Measurements from ENCODE around the gene SNF8. TPM values are rescaled to one million over a fixed set of nuclear protein-coding genes. Genes with fewer than 3 reads are reported as not detected.
"Not testable (repeated sequence)": the region's sequence is repeated elsewhere in the genome, so short reads cannot be mapped to it uniquely, and the experiment has no call there.

The SNF8 gene
- total RNA-seq, 4 donors from 2014 or later, result 36.9 to 107 (median 75.6) TPM

DNA sequence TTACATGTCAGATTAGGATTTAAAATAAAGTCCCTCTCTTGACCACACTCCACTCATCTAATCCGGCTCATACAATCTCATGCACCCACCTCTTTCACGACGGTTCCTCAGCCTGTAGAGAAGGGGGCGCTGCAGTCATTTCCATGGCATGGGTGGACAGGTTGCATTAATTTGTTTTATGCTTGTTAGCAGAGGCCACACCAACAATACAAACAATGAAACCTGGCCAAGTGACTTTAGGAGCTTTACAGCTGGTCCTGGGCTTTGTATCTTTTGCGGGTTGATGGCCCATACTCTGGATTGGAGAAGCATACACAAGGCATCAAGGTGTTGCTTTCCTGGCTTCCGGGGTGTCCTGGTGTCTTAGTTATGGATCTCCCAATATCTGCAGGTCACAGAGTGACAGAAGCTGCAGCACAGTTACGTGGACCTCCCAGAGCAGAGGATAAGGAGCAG lies 9.7 kb upstream of the SNF8 start:
- WGBS, 2 donors, result 36 to 37% methylated on average over 7 of the region's 7 CpGs
- peaks cover 0 to 66% of the 10 kb centered on the region in 2 donors for H3K27me3 ChIP-seq
- TF ChIP-seq, protein P1, sequence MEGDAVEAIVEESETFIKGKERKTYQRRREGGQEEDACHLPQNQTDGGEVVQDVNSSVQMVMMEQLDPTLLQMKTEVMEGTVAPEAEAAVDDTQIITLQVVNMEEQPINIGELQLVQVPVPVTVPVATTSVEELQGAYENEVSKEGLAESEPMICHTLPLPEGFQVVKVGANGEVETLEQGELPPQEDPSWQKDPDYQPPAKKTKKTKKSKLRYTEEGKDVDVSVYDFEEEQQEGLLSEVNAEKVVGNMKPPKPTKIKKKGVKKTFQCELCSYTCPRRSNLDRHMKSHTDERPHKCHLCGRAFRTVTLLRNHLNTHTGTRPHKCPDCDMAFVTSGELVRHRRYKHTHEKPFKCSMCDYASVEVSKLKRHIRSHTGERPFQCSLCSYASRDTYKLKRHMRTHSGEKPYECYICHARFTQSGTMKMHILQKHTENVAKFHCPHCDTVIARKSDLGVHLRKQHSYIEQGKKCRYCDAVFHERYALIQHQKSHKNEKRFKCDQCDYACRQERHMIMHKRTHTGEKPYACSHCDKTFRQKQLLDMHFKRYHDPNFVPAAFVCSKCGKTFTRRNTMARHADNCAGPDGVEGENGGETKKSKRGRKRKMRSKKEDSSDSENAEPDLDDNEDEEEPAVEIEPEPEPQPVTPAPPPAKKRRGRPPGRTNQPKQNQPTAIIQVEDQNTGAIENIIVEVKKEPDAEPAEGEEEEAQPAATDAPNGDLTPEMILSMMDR (IDR thresholded peaks at IDR 0.05), result no peak
- no peak for TF ChIP-seq POLR2A (IDR thresholded peaks at IDR 0.05)
- no peak for TF ChIP-seq EP300 (IDR thresholded peaks at IDR 0.05)

DNA sequence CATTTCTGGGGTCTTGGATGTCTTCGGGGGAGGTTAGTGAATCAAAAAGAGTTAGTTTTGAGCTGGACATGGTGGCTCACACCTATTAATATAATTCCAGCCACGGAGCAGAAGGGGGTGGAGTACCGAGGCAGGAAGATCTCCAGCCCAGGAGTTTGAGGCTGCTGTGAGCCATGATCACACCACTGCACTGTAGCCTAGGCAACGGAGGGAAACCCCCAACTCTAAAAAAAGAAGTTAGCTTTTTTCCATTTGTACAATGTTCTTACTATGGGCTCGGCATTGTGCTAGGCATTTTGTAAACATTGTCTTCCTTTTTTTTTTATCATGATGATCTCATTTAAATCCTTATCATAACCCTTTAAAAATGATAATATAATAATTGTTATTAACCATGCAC lies 8.3 kb upstream of the SNF8 start:
- TF ChIP-seq, protein P1 (IDR thresholded peaks at IDR 0.05), result no peak
- TF ChIP-seq EP300 (IDR thresholded peaks at IDR 0.05) (no peak), POLR2A (IDR thresholded peaks at IDR 0.05) (no peak)
- no peak overlapping the region for H3K4me3 ChIP-seq
- no peaks in the 10 kb centered on the region for H3K36me3 ChIP-seq
- H3K27ac ChIP-seq, result no peak overlapping the region
- no peak for DNase-seq (ENCODE audit: low spot score in 2 of 2)
- 21 to 30% methylated on average over 5 of the region's 5 CpGs for WGBS, 2 donors
- H3K27me3 ChIP-seq, result peaks cover 0 to 54% of the 10 kb centered on the region in 2 donors
- no peaks in the 10 kb centered on the region for H3K4me1 ChIP-seq
- H3K9me3 ChIP-seq, result no peaks in the 10 kb centered on the region

More for the DNA sequence above, 9.7 kb upstream of the SNF8 start:
- no peaks in the 10 kb centered on the region for H3K9me3 ChIP-seq
- no peak for DNase-seq (ENCODE audit: low spot score in 2 of 2)
- no peak overlapping the region for H3K27ac ChIP-seq
- H3K36me3 ChIP-seq, result no peaks in the 10 kb centered on the region
- H3K4me3 ChIP-seq, result no peak overlapping the region
- no peaks in the 10 kb centered on the region for H3K4me1 ChIP-seq

GRCh38 chr17:48951572-48951971 lies 6.9 kb upstream of the SNF8 start:
- Histone ChIP-seq H3K36me3 (no peaks in the 10 kb centered on the region), H3K9me3 (no peaks in the 10 kb centered on the region), H3K27me3 (peaks cover 0 to 44% of the 10 kb centered on the region in 2 donors), H3K4me3 (no peak overlapping the region), H3K4me1 (no peaks in the 10 kb centered on the region), H3K27ac (no peak overlapping the region)
- TF ChIP-seq, protein P1 (IDR thresholded peaks at IDR 0.05), result no peak
- TF ChIP-seq POLR2A (IDR thresholded peaks at IDR 0.05) (no peak), EP300 (IDR thresholded peaks at IDR 0.05) (no peak)
- no peak for DNase-seq (ENCODE audit: low spot score in 2 of 2)
- WGBS, 2 donors, result 84 to 87% methylated on average over 5 of the region's 5 CpGs

DNA sequence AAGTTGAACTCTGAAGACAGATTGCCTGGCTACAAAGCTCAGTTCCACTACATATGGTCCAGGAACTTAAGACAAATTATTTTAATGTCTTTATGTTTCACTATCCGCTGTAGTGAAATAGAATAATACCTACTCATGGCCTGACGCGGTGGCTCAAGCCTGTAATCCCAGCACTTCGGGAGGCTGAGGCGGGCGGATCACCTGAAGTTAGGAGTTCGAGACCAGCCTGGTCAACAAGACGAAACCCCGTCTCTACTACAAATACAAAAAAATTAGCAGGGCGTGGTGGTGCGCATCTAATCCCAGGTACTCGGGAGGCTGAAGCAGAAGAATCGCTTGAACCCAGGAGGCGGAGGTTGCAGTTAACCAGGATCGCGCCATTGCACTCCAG lies 614 bp upstream of the SNF8 start:
- not testable (repeated sequence) for H3K9me3 ChIP-seq; DNase-seq (ENCODE audit: low spot score in 2 of 2); H3K27me3 ChIP-seq
- Histone ChIP-seq H3K36me3 (peaks cover 0 to 20% (median 0%) of the 10 kb centered on the region in 3 donors), H3K4me3 (peak overlapping the region; percentile 60 to 76 (median 70)), H3K4me1 (peaks cover 0 to 28% (median 6%) of the 10 kb centered on the region in 4 donors), H3K27ac (peak overlapping the region; percentile 68 to 89 (median 88))
- WGBS, 2 donors, result 92 to 96% methylated on average over 16 of the region's 16 CpGs

GRCh38 chr17:48933035-48933434 lies 11.6 kb downstream of the SNF8 start:
- 88 to 94% methylated on average over 6 of the region's 6 CpGs for WGBS, 2 donors
- Histone ChIP-seq H3K4me3 (no peak overlapping the region), H3K9me3 (no peaks in the 10 kb centered on the region), H3K27ac (no peak overlapping the region), H3K4me1 (peaks cover 0 to 8% (median 0%) of the 10 kb centered on the region in 4 donors), H3K36me3 (peaks cover 5 to 97% (median 7%) of the 10 kb centered on the region in 3 donors), H3K27me3 (no peaks in the 10 kb centered on the region)
- DNase-seq (ENCODE audit: low spot score in 2 of 2), result no peak
- no peak for TF ChIP-seq POLR2A (IDR thresholded peaks at IDR 0.05)
- TF ChIP-seq EP300 (IDR thresholded peaks at IDR 0.05), result no peak
- TF ChIP-seq, protein P1 (IDR thresholded peaks at IDR 0.05), result no peak

- no peak for DNase-seq (ENCODE audit: low spot score in 2 of 2)
- H3K4me3 ChIP-seq, result no peak overlapping the region
- H3K27me3 ChIP-seq, result no peaks in the 10 kb centered on the region
- TF ChIP-seq, protein P1 (IDR thresholded peaks at IDR 0.05), result no peak
- TF ChIP-seq POLR2A (IDR thresholded peaks at IDR 0.05), result no peak
- no peak for TF ChIP-seq EP300 (IDR thresholded peaks at IDR 0.05)
- no peak overlapping the region for H3K27ac ChIP-seq
- WGBS, 2 donors, result 50 to 56% methylated on average over 3 of the region's 3 CpGs
- peaks cover 2 to 98% (median 13%) of the 10 kb centered on the region in 3 donors for H3K36me3 ChIP-seq
- H3K4me1 ChIP-seq, result peaks cover 0 to 8% (median 0%) of the 10 kb centered on the region in 4 donors
- H3K9me3 ChIP-seq, result no peaks in the 10 kb centered on the region
Measured at GRCh38 chr17:48930435-48930873, 14.2 kb downstream of the SNF8 start.

Measured in tibial nerve (tissue), 4 donors.